ENCODE data around the gene PTPRD. TPM values are rescaled to one million over a fixed set of nuclear protein-coding genes. Genes with fewer than 3 reads are reported as not detected.

Gene PTPRD
- total RNA-seq, 1 donor from 2014 or later = 109 TPM

GRCh38 chr9:9924376-9924775 lies 688.4 kb downstream of the PTPRD start:
- TF ChIP-seq CTCF (IDR thresholded peaks at IDR 0.05; ENCODE audit: unreplicated experiment) = no peak
- no peaks in the 10 kb centered on the region for H3K9me3 Mint-ChIP-seq
- DNase-seq (ENCODE audit: low spot score in 2 of 2, unreplicated experiment in 2 of 2) = no peak
- no peak overlapping the region for H3K27ac Mint-ChIP-seq
- no peak overlapping the region for H3K4me3 Mint-ChIP-seq
- no peaks in the 10 kb centered on the region for H3K36me3 Mint-ChIP-seq
- peaks cover 6% of the 10 kb centered on the region for H3K4me1 Mint-ChIP-seq
- peaks cover 3% of the 10 kb centered on the region for H3K27me3 Mint-ChIP-seq (ENCODE audit: low read depth)

GRCh38 chr9:9921805-9922204 lies 691.0 kb downstream of the PTPRD start:
- H3K4me3 Mint-ChIP-seq = no peak overlapping the region
- TF ChIP-seq CTCF (IDR thresholded peaks at IDR 0.05; ENCODE audit: unreplicated experiment) = no peak
- H3K27ac Mint-ChIP-seq = no peak overlapping the region
- H3K36me3 Mint-ChIP-seq = no peaks in the 10 kb centered on the region
- peaks cover 6% of the 10 kb centered on the region for H3K4me1 Mint-ChIP-seq
- no peak for DNase-seq (ENCODE audit: low spot score in 2 of 2, unreplicated experiment in 2 of 2)
- peaks cover 3% of the 10 kb centered on the region for H3K27me3 Mint-ChIP-seq (ENCODE audit: low read depth)
- peaks cover 2% of the 10 kb centered on the region for H3K9me3 Mint-ChIP-seq

GRCh38 chr9:9920425-9921060 lies 692.3 kb downstream of the PTPRD start:
- H3K4me1 Mint-ChIP-seq = peaks cover 4% of the 10 kb centered on the region
- H3K4me3 Mint-ChIP-seq = no peak overlapping the region
- TF ChIP-seq CTCF (IDR thresholded peaks at IDR 0.05; ENCODE audit: unreplicated experiment) = no peak
- H3K27me3 Mint-ChIP-seq (ENCODE audit: low read depth) = peaks cover 3% of the 10 kb centered on the region
- H3K9me3 Mint-ChIP-seq = peaks cover 10% of the 10 kb centered on the region
- no peak for DNase-seq (ENCODE audit: low spot score in 2 of 2, unreplicated experiment in 2 of 2)
- no peaks in the 10 kb centered on the region for H3K36me3 Mint-ChIP-seq
- H3K27ac Mint-ChIP-seq = no peak overlapping the region

GRCh38 chr9:9919174-9919775 lies 693.5 kb downstream of the PTPRD start:
- Mint-ChIP-seq H3K4me1 (peaks cover 3% of the 10 kb centered on the region), H3K27ac (no peak overlapping the region), H3K27me3 (ENCODE audit: low read depth) (peaks cover 3% of the 10 kb centered on the region), H3K9me3 (peaks cover 18% of the 10 kb centered on the region), H3K36me3 (peaks cover 3% of the 10 kb centered on the region), H3K4me3 (no peak overlapping the region)
- no peak for TF ChIP-seq CTCF (IDR thresholded peaks at IDR 0.05; ENCODE audit: unreplicated experiment)
- no peak for DNase-seq (ENCODE audit: low spot score in 2 of 2, unreplicated experiment in 2 of 2)

- Mint-ChIP-seq H3K27me3 (ENCODE audit: low read depth) (peaks cover 3% of the 10 kb centered on the region), H3K36me3 (peaks cover 3% of the 10 kb centered on the region), H3K9me3 (peaks cover 18% of the 10 kb centered on the region), H3K4me1 (peaks cover 3% of the 10 kb centered on the region), H3K4me3 (no peak overlapping the region), H3K27ac (no peak overlapping the region)
- DNase-seq (ENCODE audit: low spot score in 2 of 2, unreplicated experiment in 2 of 2) = no peak
- no peak for TF ChIP-seq CTCF (IDR thresholded peaks at IDR 0.05; ENCODE audit: unreplicated experiment)
Measured at GRCh38 chr9:9917400-9917799, 695.4 kb downstream of the PTPRD start.

All from mesothelial cell of epicardium (in vitro differentiated cells).